Stomach (tissue), 9 donors: ENCODE data around the gene AKR1B15. TPM values are rescaled to one million over a fixed set of nuclear protein-coding genes. Genes with fewer than 3 reads are reported as not detected.
"Not testable (repeated sequence)": the region's sequence is repeated elsewhere in the genome, so short reads cannot be mapped to it uniquely, and the experiment has no call there.

ENCODE experiments used
- DNase-seq, 2 donors: peaks; one replicate each; pipeline versions ENCODE4 v3.0.0 to v3.0.0-alpha.2; 2013 to 2019
- H3K27ac ChIP-seq, 5 donors: fragments of 200-600 bp in 4 of 5; sonication (generic) in 4 of 5; one replicate each; pipeline ENCODE4 v1.5.1; 2013 to 2019; ENCODE audit warnings: mild to moderate bottlenecking in 1 of 5, moderate library complexity in 1 of 5
- H3K27me3 ChIP-seq, 3 donors: fragments of 200-600 bp; sonication (generic); one replicate each; pipeline ENCODE4 v1.5.1; 2017 to 2019; ENCODE audit warnings: mixed run types in 1 of 3
- H3K36me3 ChIP-seq, 4 donors: fragments of 200-600 bp; sonication (generic); 1 replicate in 3 of 4; 2 replicates in 1 of 4; pipeline ENCODE4 v1.5.1; 2016 to 2019
- H3K4me1 ChIP-seq, 4 donors: fragments of 200-600 bp; sonication (generic); one replicate each; pipeline ENCODE4 v1.5.1; 2016 to 2019
- H3K4me3 ChIP-seq, 4 donors: fragments of 200-600 bp; sonication (generic) in 3 of 4; one replicate each; pipeline ENCODE4 v1.5.1; 2016 to 2019; ENCODE audit warnings: mild to moderate bottlenecking in 1 of 4
- H3K9me3 ChIP-seq, 4 donors: fragments of 200-600 bp; sonication (generic); one replicate each; pipeline ENCODE4 v1.5.1; 2016 to 2019
- EP300 ChIP-seq: sonication (generic); formaldehyde crosslinking; IDR thresholded peaks from one replicate; pipeline ENCODE4 v1.6.1; 2017; ENCODE audit warnings: antibody characterized with exemption
- POLR2A ChIP-seq, 4 donors: fragments of 450-650 bp; IDR thresholded peaks; one replicate each; pipeline ENCODE4 v1.6.1; 2016; ENCODE audit warnings: antibody characterized with exemption in 4 of 4, control low read depth in 2 of 4, mild to moderate bottlenecking in 1 of 4, moderate library complexity in 1 of 4
- POLR2AphosphoS5 ChIP-seq, 3 donors: sonication (generic); formaldehyde crosslinking; IDR thresholded peaks; one replicate each; pipeline ENCODE4 v1.6.1; 2016; ENCODE audit warnings: antibody characterized with exemption in 3 of 3
- WGBS, 5 donors: extraction: QIAGEN DNeasy Blood & Tissue Kit in 3 of 5; methylation state at CpG; one replicate each; pipeline versions ENCODE4 v1.1.5 to v1.1.7; 2013 to 2018; 5-methylcytosine and 5-hydroxymethylcytosine counted together
- intact Hi-C: fragments of 100-400 bp; cut with DNase I; formaldehyde crosslinking; loops from one replicate; pipeline ENCODE4 v1.15.1; 2023; ENCODE audit warnings: low total_unique reads
- polyA plus RNA-seq, 3 donors: library from polyadenylated mRNA; stranded (reverse); fragments of 200-250 nt; gene quantifications; one replicate each; pipeline ENCODE4 v1.2.3, GENCODE V29; 2013
- total RNA-seq, 5 donors: library from RNA; depleted of rRNA; stranded (reverse); fragments of >200 nt; gene quantifications; one replicate each; pipeline versions ENCODE4 v1.1.0 to v1.2.3, GENCODE V29; 2014 to 2016
- TF ChIP-seq, protein P1 (sequence below), 7 experiments: fragments of 450-650 bp in 4 of 7; fragments of 200-600 bp in 3 of 7; sonication (generic) in 3 of 7; IDR thresholded peaks; one replicate each; pipeline ENCODE4 v1.5.1; 2016 to 2019; ENCODE audit warnings: antibody characterized with exemption in 7 of 7, control low read depth in 2 of 7, mild to moderate bottlenecking in 1 of 7
- donor health status: healthy with polysubstance abuse.
- donor health status: Bipolar disorder and iron deficiency.
- donor health status: healthy.

AKR1B15 gene
- total and polyA plus RNA-seq, 8 donors: 0.08 to 1.8 (median 0.72) TPM; not detected in 5

DNA sequence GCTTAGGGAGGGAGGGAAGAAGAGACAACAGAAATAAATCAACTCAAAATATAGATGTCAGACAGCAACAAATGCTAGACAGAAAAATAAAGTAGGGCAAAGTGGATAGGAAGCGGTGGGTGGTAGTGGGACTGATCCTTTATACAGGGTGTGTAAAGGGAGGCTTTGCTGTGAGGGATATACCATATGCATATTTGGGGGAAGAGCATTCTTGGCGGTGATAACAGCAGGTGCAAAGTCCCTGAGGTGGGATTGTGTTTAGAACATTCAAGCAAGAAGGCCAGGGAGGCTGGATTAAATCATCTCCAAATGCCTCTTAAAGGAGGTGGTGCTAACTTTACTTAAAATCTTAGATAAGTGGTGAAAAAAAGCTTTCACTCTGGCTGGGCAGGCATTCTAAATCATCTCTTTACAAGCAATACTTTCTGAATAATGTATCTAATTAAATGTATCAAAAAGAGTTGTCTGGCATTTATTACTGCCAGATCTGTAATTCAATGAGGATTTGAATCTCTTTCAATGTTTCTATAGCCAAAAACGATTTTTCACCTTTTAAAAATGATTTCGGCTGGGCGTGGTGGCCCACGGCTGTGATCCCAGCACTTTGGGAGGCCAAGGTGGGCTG, 9.4 kb upstream of the AKR1B15 start:
- H3K27ac ChIP-seq: no peak overlapping the region
- H3K4me3 ChIP-seq: no peak overlapping the region
- no peaks in the 10 kb centered on the region for H3K27me3 ChIP-seq
- TF ChIP-seq, protein P1, sequence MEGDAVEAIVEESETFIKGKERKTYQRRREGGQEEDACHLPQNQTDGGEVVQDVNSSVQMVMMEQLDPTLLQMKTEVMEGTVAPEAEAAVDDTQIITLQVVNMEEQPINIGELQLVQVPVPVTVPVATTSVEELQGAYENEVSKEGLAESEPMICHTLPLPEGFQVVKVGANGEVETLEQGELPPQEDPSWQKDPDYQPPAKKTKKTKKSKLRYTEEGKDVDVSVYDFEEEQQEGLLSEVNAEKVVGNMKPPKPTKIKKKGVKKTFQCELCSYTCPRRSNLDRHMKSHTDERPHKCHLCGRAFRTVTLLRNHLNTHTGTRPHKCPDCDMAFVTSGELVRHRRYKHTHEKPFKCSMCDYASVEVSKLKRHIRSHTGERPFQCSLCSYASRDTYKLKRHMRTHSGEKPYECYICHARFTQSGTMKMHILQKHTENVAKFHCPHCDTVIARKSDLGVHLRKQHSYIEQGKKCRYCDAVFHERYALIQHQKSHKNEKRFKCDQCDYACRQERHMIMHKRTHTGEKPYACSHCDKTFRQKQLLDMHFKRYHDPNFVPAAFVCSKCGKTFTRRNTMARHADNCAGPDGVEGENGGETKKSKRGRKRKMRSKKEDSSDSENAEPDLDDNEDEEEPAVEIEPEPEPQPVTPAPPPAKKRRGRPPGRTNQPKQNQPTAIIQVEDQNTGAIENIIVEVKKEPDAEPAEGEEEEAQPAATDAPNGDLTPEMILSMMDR (IDR thresholded peaks at IDR 0.05): no peak
- TF ChIP-seq POLR2AphosphoS5 (IDR thresholded peaks at IDR 0.05) (no peak), POLR2A (IDR thresholded peaks at IDR 0.05) (no peak), EP300 (no peak)
- peaks cover 0 to 37% (median 6%) of the 10 kb centered on the region in 4 donors for H3K36me3 ChIP-seq
- intact Hi-C loops: no loop called here
- DNase-seq: no peak
- WGBS, 5 donors: 84 to 94% (median 89%) methylated on average over 6 of the region's 6 CpGs
- peaks cover 0 to 3% (median 0%) of the 10 kb centered on the region in 4 donors for H3K4me1 ChIP-seq
- H3K9me3 ChIP-seq: no peaks in the 10 kb centered on the region

DNA sequence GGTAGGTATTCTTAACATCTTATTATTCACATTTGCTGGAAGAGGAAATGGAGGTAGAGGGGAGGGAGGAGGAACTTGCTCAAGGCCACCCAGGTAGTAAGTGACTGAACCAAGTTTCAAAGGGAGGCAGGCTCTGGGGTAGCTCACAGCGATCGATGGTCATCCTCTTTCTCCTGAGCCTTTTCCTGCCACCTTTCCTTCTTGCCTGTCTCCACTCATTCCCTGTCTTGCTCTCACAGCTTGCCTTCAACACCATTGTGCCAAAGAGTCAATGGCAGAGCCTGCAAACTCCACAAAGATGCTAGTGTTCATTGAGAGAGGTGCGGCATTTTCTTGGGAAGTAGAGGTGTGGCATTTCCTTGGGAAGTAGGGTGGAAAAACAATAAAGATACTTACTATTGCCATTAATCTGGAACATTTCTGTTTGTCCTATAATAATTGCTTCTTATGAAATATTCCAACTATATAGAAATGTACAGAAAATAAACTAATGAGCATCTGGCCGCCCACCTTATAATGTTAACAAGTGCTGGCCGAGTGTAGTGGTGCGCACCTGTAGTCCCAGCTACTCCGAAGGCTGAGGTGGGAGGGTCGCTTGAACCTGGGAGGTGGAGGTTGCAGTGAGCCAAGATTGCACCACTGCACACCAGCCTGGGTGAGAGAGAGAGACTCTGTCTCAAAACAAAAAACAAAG, 7.3 kb upstream of the AKR1B15 start:
- H3K9me3 ChIP-seq, intact Hi-C loops, DNase-seq, H3K27ac ChIP-seq, H3K27me3 ChIP-seq, H3K4me3 ChIP-seq, H3K4me1 ChIP-seq: not testable (repeated sequence)
- WGBS, 5 donors: 89 to 92% (median 92%) methylated on average over 8 of the region's 8 CpGs
- H3K36me3 ChIP-seq: peaks cover 0 to 27% (median 6%) of the 10 kb centered on the region in 4 donors

DNA sequence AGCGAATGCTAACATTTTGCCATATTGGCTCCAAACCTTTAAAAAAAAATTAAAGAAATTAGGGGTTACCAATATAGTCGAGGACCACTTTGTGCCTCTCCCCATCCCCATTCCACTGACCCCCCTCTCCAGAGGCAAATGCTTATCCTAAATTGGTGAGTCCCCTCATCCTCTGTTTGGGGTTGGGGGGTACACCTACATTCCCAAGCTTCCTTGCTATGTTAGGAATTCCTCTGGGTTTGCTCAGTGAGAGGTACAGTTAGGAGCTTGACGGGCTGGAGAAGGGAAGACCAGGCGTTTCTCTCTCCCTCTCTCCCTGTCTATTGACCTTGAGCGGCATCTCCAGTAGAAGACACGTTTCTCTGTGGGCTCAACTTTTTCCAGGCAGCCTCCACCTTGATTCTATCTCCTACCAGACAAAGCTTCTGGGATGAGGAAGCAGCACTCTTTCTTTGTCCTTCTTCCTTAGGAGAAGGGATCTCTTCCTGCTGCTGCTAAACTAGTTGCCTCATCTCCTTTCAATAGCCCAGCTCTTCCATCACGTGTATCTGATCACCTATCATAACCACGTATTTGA, 6.6 kb upstream of the AKR1B15 start:
- Histone ChIP-seq H3K27me3 (no peaks in the 10 kb centered on the region), H3K36me3 (peaks cover 0 to 27% (median 6%) of the 10 kb centered on the region in 4 donors), H3K4me3 (no peak overlapping the region), H3K27ac (no peak overlapping the region), H3K9me3 (no peaks in the 10 kb centered on the region), H3K4me1 (peaks cover 0 to 7% (median 5%) of the 10 kb centered on the region in 4 donors)
- TF ChIP-seq POLR2A (IDR thresholded peaks at IDR 0.05) (no peak), POLR2AphosphoS5 (IDR thresholded peaks at IDR 0.05) (no peak), EP300 (no peak)
- TF ChIP-seq, protein P1 (IDR thresholded peaks at IDR 0.05): no peak
- intact Hi-C loops: no loop called here
- no peak for DNase-seq
- 69 to 79% (median 77%) methylated on average over 8 of the region's 8 CpGs for WGBS, 5 donors

DNA sequence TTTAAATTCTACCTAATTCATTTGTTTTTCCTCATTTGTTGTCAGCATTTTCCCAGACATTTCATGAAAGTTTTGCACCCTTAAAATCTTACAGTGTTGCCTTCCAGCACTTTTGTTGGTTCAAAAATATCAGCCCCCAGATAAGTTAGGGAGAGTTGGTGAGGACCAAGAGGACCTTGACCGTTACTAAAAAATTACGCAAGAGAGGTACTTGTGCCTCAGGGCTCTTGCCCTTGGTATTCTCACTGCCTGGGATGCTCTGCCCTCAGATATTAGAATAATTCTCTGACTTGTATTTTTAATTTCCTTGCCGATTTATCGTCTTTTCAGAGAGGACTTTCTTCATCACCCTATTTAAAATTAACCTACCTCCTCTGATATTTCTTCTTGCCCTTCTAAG, 3.5 kb upstream of the AKR1B15 start:
- DNase-seq: no peak
- no peak for TF ChIP-seq POLR2AphosphoS5 (IDR thresholded peaks at IDR 0.05)
- no peak for TF ChIP-seq EP300

DNA sequence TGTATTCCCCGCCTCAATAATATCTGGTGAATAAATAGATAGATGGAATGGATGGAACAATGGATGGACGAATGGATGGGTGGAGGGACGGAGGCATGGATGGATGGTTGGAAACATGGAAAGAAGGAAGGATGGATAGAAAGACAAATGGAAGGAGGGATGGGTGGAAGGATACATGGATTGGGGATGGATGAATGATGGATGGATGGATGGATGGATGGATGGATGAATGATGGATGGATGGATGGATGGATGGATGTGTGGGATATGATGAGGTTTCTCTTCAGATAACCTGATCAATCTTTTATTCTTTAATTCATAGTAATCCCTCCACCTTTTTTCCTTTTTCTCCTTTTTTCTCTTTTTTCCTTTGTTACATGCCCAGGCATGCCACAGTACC, 3.0 kb upstream of the AKR1B15 start:
- no peak for DNase-seq
- 90 to 96% (median 93%) methylated on average over 3 of the region's 3 CpGs for WGBS, 5 donors
- Histone ChIP-seq H3K27me3 (no peaks in the 10 kb centered on the region), H3K4me1 (peaks cover 0 to 17% (median 12%) of the 10 kb centered on the region in 4 donors), H3K36me3 (peaks cover 0 to 7% (median under 1%) of the 10 kb centered on the region in 4 donors), H3K4me3 (no peak overlapping the region), H3K27ac (no peak overlapping the region), H3K9me3 (no peaks in the 10 kb centered on the region)
- intact Hi-C loops: no loop called here
- no peak for TF ChIP-seq EP300
- TF ChIP-seq POLR2A (IDR thresholded peaks at IDR 0.05): peak in 1 of 4 donors; percentile 5

More for the DNA sequence above, 3.5 kb upstream of the AKR1B15 start:
- Histone ChIP-seq H3K36me3 (peaks cover 0 to 11% (median 2%) of the 10 kb centered on the region in 4 donors), H3K4me1 (peaks cover 0 to 17% (median 12%) of the 10 kb centered on the region in 4 donors), H3K27me3 (no peaks in the 10 kb centered on the region), H3K9me3 (no peaks in the 10 kb centered on the region), H3K4me3 (no peak overlapping the region), H3K27ac (no peak overlapping the region)
- 79 to 87% (median 84%) methylated on average over 4 of the region's 4 CpGs for WGBS, 5 donors
- intact Hi-C loops: no loop called here
